Endothelial cell of umbilical vein (primary cell): Measurements from ENCODE around the gene PRLHR. TPM values are rescaled to one million over a fixed set of nuclear protein-coding genes. Genes with fewer than 3 reads are reported as not detected.

ENCODE experiments used
- BruUV-seq: library from RNA; stranded (reverse); fragments of 400-500 nt; replicated peaks from 2 replicates; lab custom pipeline; 2021; lab: Mats Ljungman, UMichigan
- CTCF ChIA-PET: fragments of 300-600, 350-600 bp; sonication (Branson Sonifier 250); formaldehyde crosslinking; loops from one replicate; lab custom pipeline; 2021; ENCODE audit warnings: antibody characterized with exemption, inconsistent platforms; lab: Charles Lee
- POLR2A ChIA-PET: fragments of 300-600, 350-600 bp; sonication (Branson Sonifier 250); formaldehyde crosslinking; loops from one replicate; lab custom pipeline; 2021; ENCODE audit warnings: antibody characterized with exemption, inconsistent platforms; lab: Charles Lee
- DNase-seq: peaks from one replicate; pipeline ENCODE4 v3.0.0-alpha.2; 2011; ENCODE audit warnings: low read depth, low spot score
- FAIRE-seq: peaks from 2 replicates; lab custom pipeline; 2011; peaks lifted over from hg19 to GRCh38; lab: Jason Lieb, UNC
- H2AFZ ChIP-seq: 2 replicates; pipeline ENCODE4 v1.6.0; 2012; ENCODE audit warnings: low read depth, low read length, control low read depth, inconsistent platforms
- H3K27ac ChIP-seq: 2 replicates; pipeline ENCODE4 v1.5.1; 2011; ENCODE audit warnings: low read depth, mild to moderate bottlenecking, control low read depth, low read length, moderate library complexity; ENCODE audit not compliant: insufficient read depth
- H3K27me3 ChIP-seq, 2 experiments: 2 replicates each; pipeline versions ENCODE4 v1.6.0 to v1.6.1; 2011; ENCODE audit warnings: low read length in 2 of 2, mixed read lengths in 1 of 2; ENCODE audit not compliant: control insufficient read depth in 2 of 2, insufficient read depth in 2 of 2
- H3K36me3 ChIP-seq, 2 experiments: 2 replicates in 1 of 2; 3 replicates in 1 of 2; pipeline ENCODE4 v1.5.1; 2011; ENCODE audit warnings: low read length in 2 of 2, mild to moderate bottlenecking in 1 of 2, moderate library complexity in 1 of 2; ENCODE audit not compliant: control insufficient read depth in 2 of 2, insufficient read depth in 2 of 2; ENCODE audit errors: extremely low read depth in 1 of 2
- H3K4me1 ChIP-seq: 3 replicates; pipeline ENCODE4 v1.5.1; 2011; ENCODE audit warnings: mild to moderate bottlenecking, low read length; ENCODE audit not compliant: control insufficient read depth, insufficient read depth; ENCODE audit errors: extremely low read depth
- H3K4me2 ChIP-seq: 2 replicates; pipeline ENCODE4 v1.6.1; 2011; ENCODE audit warnings: low read length, control low read depth, mixed read lengths; ENCODE audit not compliant: insufficient read depth
- H3K4me3 ChIP-seq, 3 experiments: fragments of 200-600 bp in 1 of 3; sonication (generic), shearing (Covaris generic) in 1 of 3; replicated peaks in 1 of 3; 2 replicates each; pipeline ENCODE4 v1.5.1; 2011 to 2016; ENCODE audit warnings: control low read depth in 3 of 3, low read length in 3 of 3, mild to moderate bottlenecking in 2 of 3, inconsistent platforms in 1 of 3, low read depth in 1 of 3, moderate library complexity in 1 of 3; ENCODE audit not compliant: insufficient read depth in 1 of 3
- H3K79me2 ChIP-seq: 2 replicates; pipeline ENCODE4 v1.6.0; 2012; ENCODE audit warnings: low read length, inconsistent platforms; ENCODE audit not compliant: control insufficient read depth, insufficient read depth
- H3K9ac ChIP-seq: replicated peaks from 2 replicates; pipeline ENCODE3; 2011; ENCODE audit warnings: low read length, control low read depth; ENCODE audit not compliant: insufficient read depth; ENCODE audit errors: extremely low read depth
- H3K9me1 ChIP-seq: replicated peaks from 3 replicates; pipeline ENCODE4 v1.6.0; 2011; ENCODE audit warnings: mild to moderate bottlenecking, low read length; ENCODE audit not compliant: control insufficient read depth, insufficient read depth; ENCODE audit errors: extremely low read depth
- H3K9me3 ChIP-seq: replicated peaks from 2 replicates; pipeline ENCODE4 v1.5.1; 2012; ENCODE audit warnings: low read length, inconsistent platforms; ENCODE audit not compliant: control insufficient read depth, insufficient read depth
- H4K20me1 ChIP-seq: replicated peaks from 2 replicates; pipeline ENCODE3; 2011; ENCODE audit warnings: mild to moderate bottlenecking, low read length; ENCODE audit not compliant: control insufficient read depth, insufficient read depth; ENCODE audit errors: extremely low read depth
- CTCF ChIP-seq, 2 donors: IDR thresholded peaks; 1 replicate in 1 of 2; 2 replicates in 1 of 2; pipeline ENCODE4 v1.5.1; 2011; ENCODE audit warnings: low read length in 2 of 2, mild to moderate bottlenecking in 2 of 2, moderate library complexity in 2 of 2, control low read depth in 1 of 2, inconsistent platforms in 1 of 2, low read depth in 1 of 2; ENCODE audit not compliant: insufficient read depth in 1 of 2; ENCODE audit errors: extremely low read depth in 1 of 2
- EZH2 ChIP-seq: IDR thresholded peaks from 2 replicates; pipeline ENCODE4 v1.6.1; 2012; ENCODE audit warnings: borderline replicate concordance, low read depth, mild to moderate bottlenecking, moderate library complexity, low read length, inconsistent platforms; ENCODE audit not compliant: severe bottlenecking
- FOS ChIP-seq: IDR thresholded peaks from 2 replicates; pipeline ENCODE4 v1.6.1; 2011; ENCODE audit warnings: mild to moderate bottlenecking, low read length, moderate library complexity, borderline replicate concordance; ENCODE audit not compliant: insufficient read depth
- GATA2 ChIP-seq: IDR thresholded peaks from 2 replicates; pipeline ENCODE4 v1.7.0; 2011; ENCODE audit warnings: low read depth, mild to moderate bottlenecking, moderate library complexity, mixed read lengths, low read length; ENCODE audit not compliant: insufficient read length, insufficient read depth
- JUN ChIP-seq: IDR thresholded peaks from 2 replicates; pipeline ENCODE4 v1.6.1; 2011; ENCODE audit warnings: borderline replicate concordance, low read depth; ENCODE audit not compliant: insufficient read length, insufficient read depth
- MAX ChIP-seq: IDR thresholded peaks from 2 replicates; pipeline ENCODE4 v1.6.1; 2011; ENCODE audit not compliant: insufficient read depth, insufficient read length
- MYC ChIP-seq: IDR thresholded peaks from one replicate; pipeline ENCODE4 v1.6.1; 2011; ENCODE audit warnings: mild to moderate bottlenecking, low read depth, low read length
- POLR2A ChIP-seq: IDR thresholded peaks from 2 replicates; pipeline ENCODE4 v1.6.1; 2012; ENCODE audit warnings: low read depth, mild to moderate bottlenecking, control low read depth, low read length
- POLR2AphosphoS5 ChIP-seq: IDR thresholded peaks from 2 replicates; pipeline ENCODE4 v1.6.1; 2012; ENCODE audit warnings: low read depth, mild to moderate bottlenecking, control low read depth, low read length, moderate library complexity; ENCODE audit not compliant: insufficient read depth
- dilution Hi-C: fragments of 300-500 bp; cut with MboI; formaldehyde crosslinking; loops from one replicate; pipeline ENCODE4 v1.15.0; 2019; ENCODE audit warnings: low sequenced_read_pairs; ENCODE audit not compliant: extremely low pct_ligation_motif_present
- intact Hi-C: fragments of 100-400 bp; cut with micrococcal nuclease; formaldehyde crosslinking; loops from one replicate; pipeline ENCODE4 v1.10.0; 2022
- polyA plus RNA-seq, 4 experiments: library from polyadenylated mRNA; depleted of rRNA in 3 of 4; stranded (reverse) in 3 of 4; unstranded in 1 of 4; fragments of >200 nt; gene quantifications; 2 replicates each; pipeline versions ENCODE4 v1.2.1 to v1.2.3, GENCODE V29; 2011 to 2012; ENCODE audit warnings: missing spikeins in 1 of 4
- total RNA-seq: library from RNA; stranded (reverse); gene quantifications from 2 replicates; pipeline ENCODE4 v1.2.3, GENCODE V29; 2021

The PRLHR gene
- total and polyA plus RNA-seq, 2 donors (not counting 3 experiments of a cell fraction or from before 2014, with no cell fraction given) = not detected

GRCh38 chr10:118605694-118606093 lies 10.2 kb upstream of the PRLHR start:
- ChIA-PET CTCF (interaction anchor here (0.9 to 2.0 kb wide), 4 partner anchors 9 to 13 kb away, joined by 3 to 4 read pairs (median 4); no protein-coding TSS in a partner anchor), POLR2A (no interaction called here)
- Histone ChIP-seq H3K79me2 (no peaks in the 10 kb centered on the region), H3K27me3 (no peaks in the 10 kb centered on the region), H3K27ac (no peak overlapping the region), H3K9ac (no peak overlapping the region), H3K4me1 (no peaks in the 10 kb centered on the region), H3K36me3 (no peaks in the 10 kb centered on the region), H3K4me2 (no peak overlapping the region), H4K20me1 (no peaks in the 10 kb centered on the region), H3K9me3 (no peaks in the 10 kb centered on the region), H3K4me3 (no peak overlapping the region), H2AFZ (no peak overlapping the region), H3K9me1 (no peaks in the 10 kb centered on the region)
- no peak for TF ChIP-seq EZH2
- no peak for TF ChIP-seq JUN
- no peak for TF ChIP-seq MYC
- TF ChIP-seq FOS = no peak
- no peak for TF ChIP-seq POLR2AphosphoS5
- TF ChIP-seq GATA2 = no peak
- TF ChIP-seq POLR2A = no peak
- TF ChIP-seq MAX = no peak
- TF ChIP-seq CTCF (IDR thresholded peaks at IDR 0.05; ENCODE audit: extremely low read depth in 1 of 2, insufficient read depth in 1 of 2, low read depth in 1 of 2, low read length in 2 of 2) = no peak
- dilution Hi-C loops (no loop called here), intact Hi-C loops (no loop called here)
- BruUV-seq = no TSS peak
- FAIRE-seq (no peak), DNase-seq (no peak)
